ENCODE measurements around the gene DNAH17.

Gene DNAH17

DNA sequence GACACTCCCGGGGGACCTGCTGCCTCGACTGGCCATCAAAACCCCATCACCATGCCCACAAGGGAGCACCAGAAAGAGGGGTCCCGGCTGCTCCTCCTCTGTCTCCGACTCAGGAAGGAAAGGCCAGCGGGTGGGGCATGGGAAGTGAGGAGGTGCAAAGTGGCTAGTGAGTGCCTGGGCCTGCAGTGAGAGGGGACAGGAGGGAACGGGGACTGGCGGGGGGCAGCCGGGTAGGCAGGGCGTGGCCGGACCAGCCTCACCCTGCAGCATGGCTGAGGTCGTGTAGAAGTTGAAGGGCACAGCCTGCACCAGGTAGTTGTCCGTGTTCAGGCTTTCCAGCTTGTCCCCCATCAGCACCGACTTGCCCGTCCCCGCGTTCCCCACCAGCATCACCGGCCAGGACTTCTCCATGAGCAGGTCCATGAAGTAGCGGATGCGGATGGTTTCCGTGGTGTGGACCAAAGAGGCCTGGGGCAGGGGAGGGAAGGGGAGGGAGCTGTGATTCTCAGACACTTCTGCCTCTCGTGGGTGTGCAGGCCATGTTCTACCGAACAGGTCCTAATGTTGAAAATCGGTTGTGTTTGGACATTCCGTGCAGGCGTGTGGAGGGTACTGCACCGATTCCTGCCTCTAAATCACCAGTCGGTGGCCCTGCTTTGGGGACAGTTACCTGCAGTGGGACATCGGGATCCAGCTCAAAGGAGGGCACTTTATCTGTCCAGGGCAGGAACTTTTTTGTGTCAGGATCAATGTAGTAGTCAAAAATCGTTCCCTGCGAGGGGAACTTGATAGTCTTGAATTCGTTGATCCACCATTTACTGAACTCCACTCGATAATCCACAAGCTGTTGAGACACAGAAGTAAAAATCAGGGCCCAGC is 91.7 kb downstream of the DNAH17 start:
- H3K36me3 ChIP-seq = no peaks in the 10 kb centered on the region
- TF ChIP-seq, protein P1, sequence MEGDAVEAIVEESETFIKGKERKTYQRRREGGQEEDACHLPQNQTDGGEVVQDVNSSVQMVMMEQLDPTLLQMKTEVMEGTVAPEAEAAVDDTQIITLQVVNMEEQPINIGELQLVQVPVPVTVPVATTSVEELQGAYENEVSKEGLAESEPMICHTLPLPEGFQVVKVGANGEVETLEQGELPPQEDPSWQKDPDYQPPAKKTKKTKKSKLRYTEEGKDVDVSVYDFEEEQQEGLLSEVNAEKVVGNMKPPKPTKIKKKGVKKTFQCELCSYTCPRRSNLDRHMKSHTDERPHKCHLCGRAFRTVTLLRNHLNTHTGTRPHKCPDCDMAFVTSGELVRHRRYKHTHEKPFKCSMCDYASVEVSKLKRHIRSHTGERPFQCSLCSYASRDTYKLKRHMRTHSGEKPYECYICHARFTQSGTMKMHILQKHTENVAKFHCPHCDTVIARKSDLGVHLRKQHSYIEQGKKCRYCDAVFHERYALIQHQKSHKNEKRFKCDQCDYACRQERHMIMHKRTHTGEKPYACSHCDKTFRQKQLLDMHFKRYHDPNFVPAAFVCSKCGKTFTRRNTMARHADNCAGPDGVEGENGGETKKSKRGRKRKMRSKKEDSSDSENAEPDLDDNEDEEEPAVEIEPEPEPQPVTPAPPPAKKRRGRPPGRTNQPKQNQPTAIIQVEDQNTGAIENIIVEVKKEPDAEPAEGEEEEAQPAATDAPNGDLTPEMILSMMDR (IDR thresholded peaks at IDR 0.05; ENCODE audit: low read depth, low read length) = no peak
- no peaks in the 10 kb centered on the region for H3K27me3 ChIP-seq
- no peak for DNase-seq
- H3K4me1 ChIP-seq = no peaks in the 10 kb centered on the region
- no peaks in the 10 kb centered on the region for H3K9me3 ChIP-seq
- no peak overlapping the region for H3K4me3 ChIP-seq (ENCODE audit: low read depth, low read length)

DNA sequence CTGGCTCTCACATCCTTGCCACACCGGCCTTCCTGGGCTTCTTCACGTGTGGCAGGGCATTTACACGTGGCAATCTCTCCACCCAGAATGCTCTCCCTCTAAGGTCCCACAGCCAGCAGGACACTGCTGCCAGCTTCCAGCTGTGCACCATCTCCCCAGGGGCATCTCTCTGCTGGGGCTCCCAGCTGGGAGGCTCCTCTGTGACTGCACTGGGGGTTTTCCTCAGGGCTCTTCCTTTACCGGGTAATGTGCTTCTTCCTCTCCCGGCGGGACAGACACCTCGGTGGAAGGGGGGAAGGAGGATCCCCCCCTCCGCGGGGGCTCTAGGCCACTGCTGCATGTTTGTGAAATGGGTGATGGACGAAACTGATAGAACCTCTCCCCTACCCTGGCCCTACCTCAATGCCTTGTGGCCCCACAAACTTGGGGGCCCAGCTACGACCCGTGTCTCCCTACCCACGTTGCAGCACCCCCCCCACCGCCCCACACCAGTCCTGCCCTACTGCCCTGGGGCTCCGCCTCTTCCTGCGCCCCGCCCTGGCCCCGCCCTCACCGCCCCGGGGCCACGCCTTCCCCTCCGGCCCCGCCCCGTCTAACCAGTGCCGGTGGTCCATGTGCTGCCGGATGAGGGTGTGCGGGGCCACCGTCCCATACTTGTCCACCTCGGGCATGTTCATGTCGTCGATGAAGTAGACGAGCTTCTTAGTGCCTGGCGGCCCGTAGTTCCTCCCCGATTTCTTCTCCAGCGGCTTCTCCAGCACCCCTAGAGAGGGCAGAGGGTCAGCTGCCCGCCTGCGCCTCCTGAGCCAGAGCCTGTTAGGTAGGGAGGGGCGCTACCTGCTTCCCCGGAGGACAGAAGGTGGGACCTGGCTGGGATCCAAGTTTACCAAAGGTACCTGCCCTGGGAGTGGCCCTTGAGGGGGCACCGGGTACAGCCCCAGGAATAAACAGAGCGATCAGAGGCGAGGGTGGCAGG is 92.6 kb downstream of the DNAH17 start:
- Histone ChIP-seq H3K4me1 (no peaks in the 10 kb centered on the region), H3K27me3 (no peaks in the 10 kb centered on the region), H3K9me3 (no peaks in the 10 kb centered on the region), H3K36me3 (no peaks in the 10 kb centered on the region), H3K4me3 (ENCODE audit: low read depth, low read length) (no peak overlapping the region)
- DNase-seq = no peak
- TF ChIP-seq, protein P1 (IDR thresholded peaks at IDR 0.05; ENCODE audit: low read depth, low read length) = no peak

DNA sequence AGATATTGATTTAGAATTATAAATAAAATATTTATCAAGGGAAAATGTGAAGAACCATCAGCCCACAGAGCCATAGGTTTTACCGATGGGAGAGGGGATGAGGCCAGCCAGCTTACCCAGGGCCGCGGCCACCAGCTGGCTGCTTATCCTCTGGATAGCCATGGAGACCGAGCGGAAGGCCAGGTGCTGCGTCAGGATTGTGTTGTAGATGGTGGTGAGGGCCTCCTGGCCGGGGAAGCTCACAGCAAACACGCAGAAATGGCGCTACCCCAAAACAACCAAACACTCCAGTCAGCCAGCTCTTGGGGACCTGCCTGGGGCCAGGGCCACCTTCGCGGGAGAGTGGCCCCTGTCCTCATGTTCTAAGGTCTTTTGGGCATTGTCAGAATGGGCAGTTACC is 97.8 kb downstream of the DNAH17 start:
- no peaks in the 10 kb centered on the region for H3K27me3 ChIP-seq
- H3K4me1 ChIP-seq = no peaks in the 10 kb centered on the region
- TF ChIP-seq, protein P1 (IDR thresholded peaks at IDR 0.05; ENCODE audit: low read depth, low read length) = no peak
- no peak for DNase-seq
- H3K4me3 ChIP-seq (ENCODE audit: low read depth, low read length) = no peak overlapping the region
- H3K36me3 ChIP-seq = no peaks in the 10 kb centered on the region
- H3K9me3 ChIP-seq = no peaks in the 10 kb centered on the region

DNA sequence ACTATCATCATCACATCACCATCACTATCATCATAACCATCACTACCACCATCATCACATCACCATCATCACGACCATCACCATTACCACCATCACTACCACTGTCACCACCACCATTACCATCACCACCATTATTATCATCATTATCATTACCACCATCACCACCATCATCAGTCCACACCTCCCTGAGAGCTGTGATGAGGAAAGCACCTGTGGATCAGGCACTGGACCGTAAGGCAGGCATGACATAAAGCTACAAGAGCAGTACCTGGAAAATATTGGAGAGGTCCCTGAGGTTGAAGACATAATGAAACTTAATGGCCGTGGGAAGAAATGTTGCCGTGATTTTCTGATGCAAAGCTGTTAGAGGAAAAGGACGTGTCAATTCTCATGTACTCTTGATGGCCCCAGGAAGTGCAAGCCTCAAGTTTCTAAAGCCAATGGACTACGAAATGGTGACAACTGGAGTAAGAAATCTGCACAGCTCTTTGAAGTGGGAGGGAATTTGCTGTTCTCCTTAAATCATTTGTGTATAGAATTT is 98.4 kb downstream of the DNAH17 start:
- no peak for DNase-seq
- H3K36me3 ChIP-seq = no peaks in the 10 kb centered on the region
- H3K27me3 ChIP-seq = no peaks in the 10 kb centered on the region
- no peaks in the 10 kb centered on the region for H3K4me1 ChIP-seq
- H3K9me3 ChIP-seq = no peaks in the 10 kb centered on the region
- H3K4me3 ChIP-seq (ENCODE audit: low read depth, low read length) = no peak overlapping the region
- TF ChIP-seq, protein P1 (IDR thresholded peaks at IDR 0.05; ENCODE audit: low read depth, low read length) = no peak

DNA sequence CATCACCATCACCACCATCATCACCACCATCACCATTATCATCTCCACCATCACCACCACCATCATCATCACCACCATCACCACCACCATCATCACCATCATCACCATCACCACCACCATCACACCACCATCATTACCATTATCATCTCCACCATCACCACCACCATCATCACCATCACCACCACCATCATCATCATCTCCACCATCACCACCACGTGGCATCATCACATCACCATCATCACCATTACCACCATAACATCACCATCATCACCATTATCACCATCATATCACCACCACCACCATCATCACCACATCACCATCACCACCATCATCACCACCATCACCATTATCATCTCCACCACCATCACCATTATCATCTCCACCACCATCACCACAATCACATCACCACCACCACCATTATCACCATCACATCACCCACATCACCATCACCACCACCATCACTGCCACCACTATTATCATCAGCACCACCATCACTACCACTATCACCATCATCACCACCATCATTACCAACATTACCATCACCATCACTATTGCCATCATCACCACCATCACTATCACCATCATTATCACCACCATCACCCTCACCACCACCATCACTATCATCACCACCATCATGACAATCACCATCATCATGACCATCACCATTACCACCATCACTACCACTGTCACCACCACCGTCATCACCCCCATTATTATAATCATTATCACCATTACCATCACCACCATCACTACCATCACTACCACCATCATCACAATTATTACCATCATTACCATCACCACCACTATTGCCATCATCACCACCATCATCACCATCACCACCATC is 99.1 kb downstream of the DNAH17 start:
- Histone ChIP-seq H3K9me3 (no peaks in the 10 kb centered on the region), H3K4me1 (no peaks in the 10 kb centered on the region), H3K4me3 (ENCODE audit: low read depth, low read length) (no peak overlapping the region), H3K27me3 (no peaks in the 10 kb centered on the region), H3K36me3 (no peaks in the 10 kb centered on the region)
- DNase-seq = no peak
- TF ChIP-seq, protein P1 (IDR thresholded peaks at IDR 0.05; ENCODE audit: low read depth, low read length) = no peak
